ENCODE results near the gene MFAP4.

Gene MFAP4

GRCh38 chr17:19411631-19412030 is 24.6 kb upstream of the MFAP4 start:
- Histone ChIP-seq H3K36me3 (ENCODE audit: control insufficient read depth in 1 of 2, insufficient read depth in 2 of 2, low read depth in 1 of 2, low read length in 2 of 2) (no peaks in the 10 kb centered on the region), H2BK12ac (ENCODE audit: low read length in 2 of 2) (no peak overlapping the region), H3K4me1 (ENCODE audit: control insufficient read depth, insufficient read depth, low read depth, low read length) (peaks cover 17% of the 10 kb centered on the region), H3K9me3 (ENCODE audit: control insufficient read depth, low read length) (no peaks in the 10 kb centered on the region), H4K91ac (ENCODE audit: low read length) (no peak overlapping the region), H3K23ac (ENCODE audit: low read length in 2 of 2) (no peak overlapping the region), H2BK15ac (ENCODE audit: low read depth, poor library complexity, severe bottlenecking) (no peak overlapping the region), H3K18ac (ENCODE audit: low read depth in 1 of 2, low read length in 2 of 2) (no peak overlapping the region), H3K4me3 (ENCODE audit: insufficient read depth in 1 of 2, low read depth in 1 of 2, low read length in 2 of 2) (no peak overlapping the region), H2BK120ac (ENCODE audit: low read depth, low read length) (no peak overlapping the region), H3K27me3 (ENCODE audit: control insufficient read depth in 1 of 2, insufficient read depth in 1 of 2, low read length in 2 of 2) (peaks cover 0 to 40% of the 10 kb centered on the region in 2 experiments), H3K4me2 (ENCODE audit: low read length, poor library complexity, severe bottlenecking) (no peak overlapping the region), H3K79me1 (replicated peaks; ENCODE audit: low read length, poor library complexity, severe bottlenecking) (no peaks in the 10 kb centered on the region), H4K8ac (ENCODE audit: low read length) (no peak overlapping the region), H2BK5ac (ENCODE audit: low read depth, low read length, poor library complexity, severe bottlenecking) (no peak overlapping the region), H3K4ac (ENCODE audit: low read depth in 1 of 2, low read length in 2 of 2) (no peak overlapping the region), H3K9ac (ENCODE audit: low read length) (no peak overlapping the region), H3K14ac (ENCODE audit: low read length in 2 of 2) (no peak overlapping the region), H2AFZ (ENCODE audit: low read depth, low read length) (no peak overlapping the region), H3K27ac (ENCODE audit: low read length, poor library complexity, severe bottlenecking) (no peak overlapping the region), H2AK5ac (ENCODE audit: low read length, severe bottlenecking) (no peak overlapping the region)
- no peak for DNase-seq
- 78% methylated on average over 9 of the region's 9 CpGs for WGBS

- Histone ChIP-seq H2BK5ac (ENCODE audit: low read depth, low read length, poor library complexity, severe bottlenecking) (no peak within 1 kb of the TSS), H3K18ac (ENCODE audit: low read depth in 1 of 2, low read length in 2 of 2) (no peak within 1 kb of the TSS), H3K4me2 (ENCODE audit: low read length, poor library complexity, severe bottlenecking) (peak within 1 kb of the TSS; percentile 5), H2BK12ac (ENCODE audit: low read length in 2 of 2) (no peak within 1 kb of the TSS), H3K14ac (ENCODE audit: low read length in 2 of 2) (no peak within 1 kb of the TSS), H3K27ac (ENCODE audit: low read length, poor library complexity, severe bottlenecking) (no peak within 1 kb of the TSS), H3K27me3 (ENCODE audit: control insufficient read depth in 1 of 2, insufficient read depth in 1 of 2, low read length in 2 of 2) (peaks cover 0 to 34% of the 10 kb centered on the region in 2 experiments), H4K91ac (ENCODE audit: low read length) (no peak within 1 kb of the TSS), H4K8ac (ENCODE audit: low read length) (no peak within 1 kb of the TSS), H3K79me1 (replicated peaks; ENCODE audit: low read length, poor library complexity, severe bottlenecking) (no peaks in the 10 kb centered on the region), H3K4me1 (ENCODE audit: control insufficient read depth, insufficient read depth, low read depth, low read length) (peaks cover 17% of the 10 kb centered on the region), H2BK120ac (ENCODE audit: low read depth, low read length) (no peak within 1 kb of the TSS), H2AFZ (ENCODE audit: low read depth, low read length) (peak within 1 kb of the TSS; percentile 19), H3K4ac (ENCODE audit: low read depth in 1 of 2, low read length in 2 of 2) (peak within 1 kb of the TSS in 1 of 2 experiments; percentile 21), H3K9me3 (ENCODE audit: control insufficient read depth, low read length) (no peaks in the 10 kb centered on the region), H2AK5ac (ENCODE audit: low read length, severe bottlenecking) (peak within 1 kb of the TSS; percentile 21), H2BK15ac (ENCODE audit: low read depth, poor library complexity, severe bottlenecking) (no peak within 1 kb of the TSS), H3K36me3 (ENCODE audit: control insufficient read depth in 1 of 2, insufficient read depth in 2 of 2, low read depth in 1 of 2, low read length in 2 of 2) (no peaks in the 10 kb centered on the region), H3K23ac (ENCODE audit: low read length in 2 of 2) (no peak within 1 kb of the TSS), H3K4me3 (ENCODE audit: insufficient read depth in 1 of 2, low read depth in 1 of 2, low read length in 2 of 2) (peak within 1 kb of the TSS in 1 of 2 experiments; percentile 65), H3K9ac (ENCODE audit: low read length) (peak within 1 kb of the TSS; percentile 68)
- WGBS = 52% methylated on average over 22 of the region's 23 CpGs
- DNase-seq = no peak
Observed at GRCh38 chr17:19410875-19411620, 24.1 kb upstream of the MFAP4 start, which contains the start of gene RNF112. Gene RNF112 (plus strand): TSS chr17:19411232. CDS start chr17:19411409, 177 bp downstream.

GRCh38 chr17:19410091-19410490 is 23.1 kb upstream of the MFAP4 start:
- no peak overlapping the region for H3K18ac ChIP-seq (ENCODE audit: low read depth in 1 of 2, low read length in 2 of 2)
- no peak overlapping the region for H2BK5ac ChIP-seq (ENCODE audit: low read depth, low read length, poor library complexity, severe bottlenecking)
- no peaks in the 10 kb centered on the region for H3K79me1 ChIP-seq (replicated peaks; ENCODE audit: low read length, poor library complexity, severe bottlenecking)
- H2AFZ ChIP-seq (ENCODE audit: low read depth, low read length) = no peak overlapping the region
- peak overlapping the region; percentile 21 for H2AK5ac ChIP-seq (ENCODE audit: low read length, severe bottlenecking)
- no peak overlapping the region for H3K4me2 ChIP-seq (ENCODE audit: low read length, poor library complexity, severe bottlenecking)
- no peak overlapping the region for H3K27ac ChIP-seq (ENCODE audit: low read length, poor library complexity, severe bottlenecking)
- H3K4me3 ChIP-seq (ENCODE audit: insufficient read depth in 1 of 2, low read depth in 1 of 2, low read length in 2 of 2) = no peak overlapping the region
- H2BK12ac ChIP-seq (ENCODE audit: low read length in 2 of 2) = no peak overlapping the region
- H3K9ac ChIP-seq (ENCODE audit: low read length) = no peak overlapping the region
- DNase-seq = no peak
- 96% methylated on average over 4 of the region's 6 CpGs for WGBS
- H3K27me3 ChIP-seq (ENCODE audit: control insufficient read depth in 1 of 2, insufficient read depth in 1 of 2, low read length in 2 of 2) = peaks cover 0 to 29% of the 10 kb centered on the region in 2 experiments
- no peak overlapping the region for H4K8ac ChIP-seq (ENCODE audit: low read length)
- H3K36me3 ChIP-seq (ENCODE audit: control insufficient read depth in 1 of 2, insufficient read depth in 2 of 2, low read depth in 1 of 2, low read length in 2 of 2) = no peaks in the 10 kb centered on the region
- no peak overlapping the region for H2BK120ac ChIP-seq (ENCODE audit: low read depth, low read length)
- no peak overlapping the region for H3K14ac ChIP-seq (ENCODE audit: low read length in 2 of 2)
- no peaks in the 10 kb centered on the region for H3K9me3 ChIP-seq (ENCODE audit: control insufficient read depth, low read length)
- no peak overlapping the region for H2BK15ac ChIP-seq (ENCODE audit: low read depth, poor library complexity, severe bottlenecking)
- H3K23ac ChIP-seq (ENCODE audit: low read length in 2 of 2) = no peak overlapping the region
- no peak overlapping the region for H4K91ac ChIP-seq (ENCODE audit: low read length)
- H3K4me1 ChIP-seq (ENCODE audit: control insufficient read depth, insufficient read depth, low read depth, low read length) = peaks cover 17% of the 10 kb centered on the region
- H3K4ac ChIP-seq (ENCODE audit: low read depth in 1 of 2, low read length in 2 of 2) = no peak overlapping the region

GRCh38 chr17:19409509-19409908 is 22.5 kb upstream of the MFAP4 start:
- Histone ChIP-seq H2AK5ac (ENCODE audit: low read length, severe bottlenecking) (no peak overlapping the region), H2AFZ (ENCODE audit: low read depth, low read length) (no peak overlapping the region), H3K27ac (ENCODE audit: low read length, poor library complexity, severe bottlenecking) (no peak overlapping the region), H2BK5ac (ENCODE audit: low read depth, low read length, poor library complexity, severe bottlenecking) (no peak overlapping the region), H3K18ac (ENCODE audit: low read depth in 1 of 2, low read length in 2 of 2) (no peak overlapping the region), H3K36me3 (ENCODE audit: control insufficient read depth in 1 of 2, insufficient read depth in 2 of 2, low read depth in 1 of 2, low read length in 2 of 2) (no peaks in the 10 kb centered on the region), H3K14ac (ENCODE audit: low read length in 2 of 2) (no peak overlapping the region), H3K4me2 (ENCODE audit: low read length, poor library complexity, severe bottlenecking) (no peak overlapping the region), H3K4me1 (ENCODE audit: control insufficient read depth, insufficient read depth, low read depth, low read length) (peaks cover 17% of the 10 kb centered on the region), H3K79me1 (replicated peaks; ENCODE audit: low read length, poor library complexity, severe bottlenecking) (no peaks in the 10 kb centered on the region), H3K9me3 (ENCODE audit: control insufficient read depth, low read length) (no peaks in the 10 kb centered on the region), H3K27me3 (ENCODE audit: control insufficient read depth in 1 of 2, insufficient read depth in 1 of 2, low read length in 2 of 2) (peaks cover 0 to 23% of the 10 kb centered on the region in 2 experiments), H3K9ac (ENCODE audit: low read length) (no peak overlapping the region), H3K4me3 (ENCODE audit: insufficient read depth in 1 of 2, low read depth in 1 of 2, low read length in 2 of 2) (no peak overlapping the region), H3K23ac (ENCODE audit: low read length in 2 of 2) (no peak overlapping the region), H4K8ac (ENCODE audit: low read length) (no peak overlapping the region), H2BK12ac (ENCODE audit: low read length in 2 of 2) (no peak overlapping the region), H4K91ac (ENCODE audit: low read length) (no peak overlapping the region), H3K4ac (ENCODE audit: low read depth in 1 of 2, low read length in 2 of 2) (no peak overlapping the region), H2BK120ac (ENCODE audit: low read depth, low read length) (no peak overlapping the region), H2BK15ac (ENCODE audit: low read depth, poor library complexity, severe bottlenecking) (no peak overlapping the region)
- 79% methylated on average over 3 of the region's 3 CpGs for WGBS
- peak; percentile 44 for DNase-seq

Data from mesenchymal stem cell (in vitro differentiated cells and primary cell).